ENCODE results near the gene TECPR2.

Gene TECPR2

DNA sequence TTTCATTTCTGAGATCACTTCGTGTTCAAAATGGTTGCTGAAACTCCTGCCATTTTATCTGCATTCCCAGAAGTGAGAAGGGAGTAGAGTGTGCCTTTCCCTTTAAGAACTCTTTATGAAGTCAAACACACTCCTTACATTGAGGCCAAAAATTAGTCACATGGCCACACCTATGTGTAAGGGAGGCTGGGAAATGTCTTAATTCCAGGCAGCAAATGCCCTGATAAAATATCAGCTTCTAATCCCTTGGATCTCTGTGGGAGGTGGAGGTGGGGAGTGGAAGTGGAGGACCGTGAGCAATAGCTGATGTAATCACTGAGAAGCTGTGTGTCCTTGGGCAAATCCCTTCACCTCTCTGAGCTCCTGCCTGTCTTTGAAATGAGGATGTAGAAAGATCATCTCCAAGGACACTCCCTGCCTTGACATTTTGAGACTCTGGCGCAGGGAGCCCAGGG lies 169.5 kb downstream of the TECPR2 start:
- Histone ChIP-seq H4K8ac (ENCODE audit: low read depth, low read length) (no peak overlapping the region), H3K4me3 (ENCODE audit: low read depth, low read length) (no peak overlapping the region), H2BK5ac (ENCODE audit: low read depth, low read length, poor library complexity) (no peak overlapping the region), H4K12ac (ENCODE audit: low read depth, low read length) (no peak overlapping the region), H2AK5ac (ENCODE audit: low read length) (no peak overlapping the region), H2BK120ac (ENCODE audit: insufficient read depth, low read length, poor library complexity) (no peak overlapping the region), H2AFZ (ENCODE audit: insufficient read depth, low read length, poor library complexity) (no peak overlapping the region), H3K18ac (ENCODE audit: low read length) (no peak overlapping the region), H2BK12ac (ENCODE audit: low read length) (no peak overlapping the region), H4K91ac (ENCODE audit: low read depth, low read length) (no peak overlapping the region), H3K4ac (ENCODE audit: low read depth, low read length) (no peak overlapping the region), H3K14ac (ENCODE audit: low read length) (no peak overlapping the region), H3K4me2 (ENCODE audit: low read length) (no peak overlapping the region), H3K79me1 (ENCODE audit: low read length) (no peaks in the 10 kb centered on the region), H3K27ac (ENCODE audit: low read depth, low read length) (no peak overlapping the region), H3K9me3 (ENCODE audit: insufficient read depth, low read depth, low read length) (no peaks in the 10 kb centered on the region), H3K4me1 (ENCODE audit: control insufficient read depth in 1 of 2, insufficient read depth in 2 of 2, low read length in 2 of 2) (no peaks in the 10 kb centered on the region), H3K79me2 (ENCODE audit: control insufficient read depth, insufficient read depth, low read length, poor library complexity) (no peaks in the 10 kb centered on the region), H3K9ac (ENCODE audit: low read length) (no peak overlapping the region), H3K27me3 (ENCODE audit: insufficient read depth, low read length) (no peaks in the 10 kb centered on the region), H3K23ac (ENCODE audit: low read length) (no peak overlapping the region), H3K36me3 (ENCODE audit: control insufficient read depth in 1 of 2, insufficient read depth in 2 of 2, low read length in 2 of 2) (no peaks in the 10 kb centered on the region)
- peak; percentile 79 to 92 for DNase-seq
- WGBS (ENCODE audit: extremely low coverage, insufficient coverage, insufficient read length), result no CpG with 5 or more reads among the region's 3 CpGs

DNA sequence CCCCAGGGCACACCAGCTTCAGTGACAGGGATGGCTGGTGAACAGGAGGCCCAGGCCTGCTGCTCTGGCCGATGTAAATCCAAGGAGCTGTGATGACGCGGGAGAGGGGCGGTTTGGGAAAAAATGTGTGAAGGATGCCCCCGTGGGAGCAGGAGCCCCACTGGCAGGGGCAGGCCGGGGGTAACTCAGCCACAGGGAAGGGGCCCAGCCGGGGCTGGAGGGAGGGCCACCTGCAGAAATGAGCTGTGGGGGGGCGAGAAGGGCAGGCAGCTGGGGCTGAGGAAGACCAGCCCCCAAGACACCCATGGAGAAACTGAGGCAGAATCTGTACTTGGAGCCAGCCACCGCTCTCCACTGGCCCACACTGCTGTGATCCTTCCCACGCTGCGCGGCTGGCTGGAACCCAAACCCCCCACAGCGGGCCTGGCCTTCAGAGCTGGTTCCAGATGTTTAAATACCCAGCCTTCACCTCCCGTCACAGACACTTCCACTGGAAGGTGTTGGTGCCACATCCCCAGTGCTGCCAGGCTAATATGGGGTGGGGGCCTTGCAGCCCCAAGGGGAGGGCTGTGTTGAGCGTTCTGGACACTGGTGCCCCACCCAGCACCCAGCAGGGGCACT lies 175.3 kb downstream of the TECPR2 start:
- H2BK120ac ChIP-seq (ENCODE audit: insufficient read depth, low read length, poor library complexity), result no peak overlapping the region
- H3K27ac ChIP-seq (ENCODE audit: low read depth, low read length), result no peak overlapping the region
- H3K9ac ChIP-seq (ENCODE audit: low read length), result no peak overlapping the region
- no peak overlapping the region for H2AK5ac ChIP-seq (ENCODE audit: low read length)
- H3K4ac ChIP-seq (ENCODE audit: low read depth, low read length), result no peak overlapping the region
- no peak overlapping the region for H2BK12ac ChIP-seq (ENCODE audit: low read length)
- H3K4me3 ChIP-seq (ENCODE audit: low read depth, low read length), result no peak overlapping the region
- DNase-seq, result no peak
- no peaks in the 10 kb centered on the region for H3K36me3 ChIP-seq (ENCODE audit: control insufficient read depth in 1 of 2, insufficient read depth in 2 of 2, low read length in 2 of 2)
- H3K27me3 ChIP-seq (ENCODE audit: insufficient read depth, low read length), result no peaks in the 10 kb centered on the region
- WGBS (ENCODE audit: extremely low coverage, insufficient coverage, insufficient read length), result no CpG with 5 or more reads among the region's 15 CpGs
- no peak overlapping the region for H2AFZ ChIP-seq (ENCODE audit: insufficient read depth, low read length, poor library complexity)
- H3K79me2 ChIP-seq (ENCODE audit: control insufficient read depth, insufficient read depth, low read length, poor library complexity), result no peaks in the 10 kb centered on the region
- H3K4me2 ChIP-seq (ENCODE audit: low read length), result no peak overlapping the region
- H2BK5ac ChIP-seq (ENCODE audit: low read depth, low read length, poor library complexity), result no peak overlapping the region
- no peak overlapping the region for H4K12ac ChIP-seq (ENCODE audit: low read depth, low read length)
- no peak overlapping the region for H3K18ac ChIP-seq (ENCODE audit: low read length)
- no peak overlapping the region for H4K8ac ChIP-seq (ENCODE audit: low read depth, low read length)
- H3K79me1 ChIP-seq (ENCODE audit: low read length), result no peaks in the 10 kb centered on the region
- no peak overlapping the region for H4K91ac ChIP-seq (ENCODE audit: low read depth, low read length)
- no peak overlapping the region for H3K14ac ChIP-seq (ENCODE audit: low read length)
- H3K23ac ChIP-seq (ENCODE audit: low read length), result no peak overlapping the region
- H3K4me1 ChIP-seq (ENCODE audit: control insufficient read depth in 1 of 2, insufficient read depth in 2 of 2, low read length in 2 of 2), result peaks cover 0 to 4% of the 10 kb centered on the region in 2 experiments
- H3K9me3 ChIP-seq (ENCODE audit: insufficient read depth, low read depth, low read length), result no peaks in the 10 kb centered on the region

DNA sequence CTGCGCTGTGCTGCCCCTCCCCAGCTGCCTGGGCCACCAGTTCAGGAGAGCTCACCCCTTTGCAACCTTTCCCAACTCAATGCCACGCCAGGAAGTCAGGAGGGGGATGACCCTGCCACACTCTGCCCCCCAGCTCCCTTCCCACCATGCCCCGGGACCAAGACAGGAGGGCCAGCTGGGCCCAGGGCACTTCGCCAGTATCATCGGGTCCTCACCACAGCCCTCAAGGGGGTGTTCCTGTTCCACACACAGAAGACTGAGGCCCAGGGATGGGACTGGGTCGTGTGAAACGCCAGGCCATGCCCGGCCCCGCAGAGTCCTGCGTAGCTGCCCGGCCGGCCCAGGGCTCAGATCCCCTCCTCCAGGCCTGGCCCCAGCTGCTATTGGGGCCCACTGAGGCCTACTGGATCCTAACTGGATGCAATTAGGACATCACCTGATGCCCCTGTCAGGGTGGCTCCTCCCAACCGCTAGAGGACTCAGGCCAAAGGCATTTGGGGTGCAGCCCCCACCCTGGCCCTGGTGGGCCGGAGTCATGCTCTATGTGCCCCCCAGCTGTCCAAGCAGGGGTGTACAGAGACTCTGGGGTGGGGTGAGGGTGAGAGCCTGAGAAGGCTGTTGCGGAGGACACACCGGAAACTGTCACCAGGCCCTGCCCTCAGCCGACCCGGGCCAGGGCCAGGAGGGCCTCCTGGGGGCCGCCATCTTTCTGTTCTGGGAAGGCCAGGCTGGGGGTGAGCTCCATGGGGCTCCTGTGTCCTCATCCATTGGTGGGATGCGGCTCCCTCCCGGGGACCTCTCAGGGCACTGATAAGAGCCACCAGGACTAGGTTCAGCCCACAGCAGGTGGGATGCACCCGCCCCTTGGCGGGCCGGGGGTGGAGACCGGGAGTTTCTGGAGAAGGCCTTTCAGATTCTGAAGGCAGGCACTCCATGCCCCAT lies 176.1 kb downstream of the TECPR2 start:
- no peak overlapping the region for H2AFZ ChIP-seq (ENCODE audit: insufficient read depth, low read length, poor library complexity)
- no peaks in the 10 kb centered on the region for H3K27me3 ChIP-seq (ENCODE audit: insufficient read depth, low read length)
- H3K36me3 ChIP-seq (ENCODE audit: control insufficient read depth in 1 of 2, insufficient read depth in 2 of 2, low read length in 2 of 2), result no peaks in the 10 kb centered on the region
- H4K8ac ChIP-seq (ENCODE audit: low read depth, low read length), result no peak overlapping the region
- peak overlapping the region; percentile 21 for H4K91ac ChIP-seq (ENCODE audit: low read depth, low read length)
- H3K18ac ChIP-seq (ENCODE audit: low read length), result no peak overlapping the region
- peaks cover under 1% of the 10 kb centered on the region for H3K79me1 ChIP-seq (ENCODE audit: low read length)
- no peak overlapping the region for H3K14ac ChIP-seq (ENCODE audit: low read length)
- H3K9me3 ChIP-seq (ENCODE audit: insufficient read depth, low read depth, low read length), result peaks cover 1% of the 10 kb centered on the region
- H2BK120ac ChIP-seq (ENCODE audit: insufficient read depth, low read length, poor library complexity), result no peak overlapping the region
- no peak overlapping the region for H3K23ac ChIP-seq (ENCODE audit: low read length)
- no peak overlapping the region for H3K4me2 ChIP-seq (ENCODE audit: low read length)
- no peak overlapping the region for H3K4ac ChIP-seq (ENCODE audit: low read depth, low read length)
- no peak overlapping the region for H3K9ac ChIP-seq (ENCODE audit: low read length)
- peaks cover 5 to 8% of the 10 kb centered on the region in 2 experiments for H3K4me1 ChIP-seq (ENCODE audit: control insufficient read depth in 1 of 2, insufficient read depth in 2 of 2, low read length in 2 of 2)
- no peaks in the 10 kb centered on the region for H3K79me2 ChIP-seq (ENCODE audit: control insufficient read depth, insufficient read depth, low read length, poor library complexity)
- H2BK5ac ChIP-seq (ENCODE audit: low read depth, low read length, poor library complexity), result no peak overlapping the region
- H3K4me3 ChIP-seq (ENCODE audit: low read depth, low read length), result no peak overlapping the region
- H4K12ac ChIP-seq (ENCODE audit: low read depth, low read length), result no peak overlapping the region
- H2AK5ac ChIP-seq (ENCODE audit: low read length), result peak overlapping the region; percentile 63
- no peak for DNase-seq
- H2BK12ac ChIP-seq (ENCODE audit: low read length), result no peak overlapping the region
- WGBS (ENCODE audit: extremely low coverage, insufficient coverage, insufficient read length), result no CpG with 5 or more reads among the region's 25 CpGs
- no peak overlapping the region for H3K27ac ChIP-seq (ENCODE audit: low read depth, low read length)

DNA sequence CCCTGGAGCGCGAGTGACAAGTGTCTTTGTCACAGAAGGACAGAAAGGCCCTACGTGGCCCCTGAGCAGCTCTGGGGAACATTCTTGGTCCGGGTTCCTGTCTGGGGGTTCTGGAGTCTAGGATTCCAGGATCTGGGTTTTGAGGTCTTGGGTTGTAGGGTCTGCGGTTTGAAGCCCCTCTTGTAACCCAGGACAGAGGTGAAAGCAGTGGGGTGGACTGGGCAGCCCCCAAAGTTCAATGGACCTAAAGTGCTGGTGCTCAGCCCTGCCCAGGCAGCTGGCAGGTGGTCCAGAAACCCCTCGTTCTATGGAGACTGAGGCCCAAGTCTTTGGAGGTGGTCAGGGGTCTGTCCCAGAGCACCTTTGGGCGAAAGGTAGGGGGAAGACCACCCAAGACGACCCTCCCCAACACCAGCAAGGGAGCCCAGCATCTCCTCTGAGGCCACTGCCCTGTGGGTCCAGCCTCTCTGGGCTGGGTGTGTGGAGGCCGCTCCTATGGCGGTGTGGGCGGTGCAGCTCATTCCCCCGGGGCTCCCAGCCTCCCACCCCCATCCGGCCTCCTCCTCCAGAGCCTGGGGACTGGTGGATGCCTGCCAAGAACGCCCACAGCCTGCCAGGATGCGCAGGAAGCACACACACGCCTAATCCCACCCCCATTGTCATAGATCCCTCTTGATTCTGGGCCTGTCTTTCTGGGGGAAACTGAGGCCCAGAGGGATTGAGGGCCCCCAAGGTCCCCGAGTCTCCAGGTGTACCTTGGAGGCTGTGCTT lies 177.0 kb downstream of the TECPR2 start:
- Histone ChIP-seq H4K12ac (ENCODE audit: low read depth, low read length) (no peak overlapping the region), H3K79me2 (ENCODE audit: control insufficient read depth, insufficient read depth, low read length, poor library complexity) (peaks cover 2% of the 10 kb centered on the region), H3K27ac (ENCODE audit: low read depth, low read length) (no peak overlapping the region), H2AK5ac (ENCODE audit: low read length) (no peak overlapping the region), H3K9me3 (ENCODE audit: insufficient read depth, low read depth, low read length) (peaks cover 1% of the 10 kb centered on the region), H3K23ac (ENCODE audit: low read length) (no peak overlapping the region), H2AFZ (ENCODE audit: insufficient read depth, low read length, poor library complexity) (no peak overlapping the region), H3K4me3 (ENCODE audit: low read depth, low read length) (no peak overlapping the region), H3K79me1 (ENCODE audit: low read length) (peaks cover 7% of the 10 kb centered on the region), H4K91ac (ENCODE audit: low read depth, low read length) (peak overlapping the region; percentile 38), H3K14ac (ENCODE audit: low read length) (no peak overlapping the region), H2BK12ac (ENCODE audit: low read length) (no peak overlapping the region), H3K18ac (ENCODE audit: low read length) (no peak overlapping the region), H3K4me1 (ENCODE audit: control insufficient read depth in 1 of 2, insufficient read depth in 2 of 2, low read length in 2 of 2) (peaks cover 12 to 15% of the 10 kb centered on the region in 2 experiments), H2BK120ac (ENCODE audit: insufficient read depth, low read length, poor library complexity) (no peak overlapping the region), H3K4me2 (ENCODE audit: low read length) (no peak overlapping the region), H4K8ac (ENCODE audit: low read depth, low read length) (no peak overlapping the region), H3K36me3 (ENCODE audit: control insufficient read depth in 1 of 2, insufficient read depth in 2 of 2, low read length in 2 of 2) (no peaks in the 10 kb centered on the region), H3K4ac (ENCODE audit: low read depth, low read length) (no peak overlapping the region), H3K27me3 (ENCODE audit: insufficient read depth, low read length) (no peaks in the 10 kb centered on the region), H2BK5ac (ENCODE audit: low read depth, low read length, poor library complexity) (no peak overlapping the region), H3K9ac (ENCODE audit: low read length) (no peak overlapping the region)
- peak; percentile 66 to 81 for DNase-seq
- no CpG with 5 or more reads among the region's 17 CpGs for WGBS (ENCODE audit: extremely low coverage, insufficient coverage, insufficient read length)
